ENCODE measurements around the gene RNF103.
A peak's percentile ranks its signal among the peaks of the same experiment; 100 is the strongest.

RNF103 gene

GRCh38 chr2:86623043-86623493, 597 bp downstream of the RNF103 start:
- no peak for DNase-seq (ENCODE audit: low read depth)
- TF ChIP-seq CTCF (IDR thresholded peaks at IDR 0.05; ENCODE audit: low read depth, low read length) (no peak), MYC (IDR thresholded peaks at IDR 0.05; ENCODE audit: low read depth, low read length) (no peak; the same call in 1 of the 2 replicates), MAX (IDR thresholded peaks at IDR 0.05; ENCODE audit: low read depth, low read length) (no peak; the same call in 1 of the 2 replicates), POLR2A (IDR thresholded peaks at IDR 0.05; ENCODE audit: extremely low read depth, insufficient read length) (no peak)
- H3K4me3 ChIP-seq (ENCODE audit: low read depth, low read length) = peak overlapping the region; percentile 89

GRCh38 chr2:86622519-86623042, 1.1 kb downstream of the RNF103 start:
- no peak for TF ChIP-seq MYC (IDR thresholded peaks at IDR 0.05; ENCODE audit: low read depth, low read length)
- no peak for TF ChIP-seq MAX (IDR thresholded peaks at IDR 0.05; ENCODE audit: low read depth, low read length)
- no peak for TF ChIP-seq CTCF (IDR thresholded peaks at IDR 0.05; ENCODE audit: low read depth, low read length)
- TF ChIP-seq POLR2A (IDR thresholded peaks at IDR 0.05; ENCODE audit: extremely low read depth, insufficient read length) = no peak
- DNase-seq (ENCODE audit: low read depth) = peak; percentile 56
- H3K4me3 ChIP-seq (ENCODE audit: low read depth, low read length) = peak overlapping the region; percentile 89

GRCh38 chr2:86621280-86621943, 2.3 kb downstream of the RNF103 start:
- DNase-seq (ENCODE audit: low read depth) = peak; percentile 23
- TF ChIP-seq MAX (IDR thresholded peaks at IDR 0.05; ENCODE audit: low read depth, low read length) (no peak), CTCF (IDR thresholded peaks at IDR 0.05; ENCODE audit: low read depth, low read length) (no peak), POLR2A (IDR thresholded peaks at IDR 0.05; ENCODE audit: extremely low read depth, insufficient read length) (no peak), MYC (IDR thresholded peaks at IDR 0.05; ENCODE audit: low read depth, low read length) (no peak)
- peak overlapping the region; percentile 89 for H3K4me3 ChIP-seq (ENCODE audit: low read depth, low read length)

GRCh38 chr2:86617738-86618137, 5.9 kb downstream of the RNF103 start:
- no peak for DNase-seq (ENCODE audit: low read depth)
- no peak overlapping the region for H3K4me3 ChIP-seq (ENCODE audit: low read depth, low read length)
- TF ChIP-seq CTCF (IDR thresholded peaks at IDR 0.05; ENCODE audit: low read depth, low read length) = no peak
- TF ChIP-seq MAX (IDR thresholded peaks at IDR 0.05; ENCODE audit: low read depth, low read length) = no peak
- no peak for TF ChIP-seq POLR2A (IDR thresholded peaks at IDR 0.05; ENCODE audit: extremely low read depth, insufficient read length)
- TF ChIP-seq MYC (IDR thresholded peaks at IDR 0.05; ENCODE audit: low read depth, low read length) = no peak

- H3K4me3 ChIP-seq (ENCODE audit: low read depth, low read length) = no peak overlapping the region
- DNase-seq (ENCODE audit: low read depth) = no peak
- no peak for TF ChIP-seq POLR2A (IDR thresholded peaks at IDR 0.05; ENCODE audit: extremely low read depth, insufficient read length)
- no peak for TF ChIP-seq MAX (IDR thresholded peaks at IDR 0.05; ENCODE audit: low read depth, low read length)
- TF ChIP-seq CTCF (IDR thresholded peaks at IDR 0.05; ENCODE audit: low read depth, low read length) = no peak
- no peak for TF ChIP-seq MYC (IDR thresholded peaks at IDR 0.05; ENCODE audit: low read depth, low read length)
Measured at GRCh38 chr2:86617153-86617552, 6.5 kb downstream of the RNF103 start.
